K562 (cell line): ENCODE results near the gene BAIAP2. TPM values are rescaled to one million over a fixed set of nuclear protein-coding genes. Genes with fewer than 3 reads are reported as not detected.
A peak's percentile ranks its signal among the peaks of the same experiment; 100 is the strongest.

ENCODE experiments used
- DPF2 ChIP-seq: fragments of 450-650 bp; IDR thresholded peaks from 2 replicates; pipeline ENCODE4 v1.6.1; 2016
- FOSL1 ChIP-seq: fragments of 200-800 bp; sonication (Bioruptor generic); conservative IDR thresholded peaks from 2 replicates; pipeline ENCODE4 v1.6.1; 2016; ENCODE audit warnings: missing genetic modification characterization, missing compliant biosample characterization
- GATA2 ChIP-seq: sonication (generic); formaldehyde crosslinking; IDR thresholded peaks from 2 replicates; pipeline ENCODE4 v1.4.0; 2020; ENCODE audit warnings: mild to moderate bottlenecking, missing genetic modification reagents
- GTF2B ChIP-seq: IDR thresholded peaks from 2 replicates; pipeline ENCODE4 v1.6.1; 2011; ENCODE audit not compliant: insufficient read length; ENCODE audit errors: extremely low read depth
- HEY1 ChIP-seq: fragments of 250-450 bp; sonication (Bioruptor Pico); IDR thresholded peaks from 2 replicates; pipeline ENCODE4 v1.5.0; 2020; ENCODE audit warnings: mild to moderate bottlenecking, moderate library complexity, borderline replicate concordance
- MLX ChIP-seq, 2 experiments: fragments of 450-650 bp in 1 of 2; sonication (generic) in 1 of 2; formaldehyde crosslinking; conservative IDR thresholded peaks; 2 replicates each; pipeline versions ENCODE4 v1.4.0 to v1.8.1; 2020 to 2022; ENCODE audit warnings: mild to moderate bottlenecking in 1 of 2, missing genetic modification reagents in 1 of 2
- PYGO2 ChIP-seq: fragments of 450-650 bp; IDR thresholded peaks from 2 replicates; pipeline ENCODE4 v1.6.1; 2016; ENCODE audit warnings: mild to moderate bottlenecking, missing genetic modification characterization, moderate library complexity, missing compliant biosample characterization
- TCFL5 ChIP-seq: fragments of 250-450 bp; sonication (Bioruptor Pico); conservative IDR thresholded peaks from 2 replicates; pipeline ENCODE4 v1.6.1; 2021; ENCODE audit warnings: mild to moderate bottlenecking, moderate library complexity, matching md5 sums
- TFE3 ChIP-seq: fragments of 450-650 bp; formaldehyde crosslinking; IDR thresholded peaks from 2 replicates; pipeline ENCODE4 v1.4.0; 2020; ENCODE audit warnings: mild to moderate bottlenecking, mixed read lengths
- TSC22D4 ChIP-seq: fragments of 450-650 bp; IDR thresholded peaks from 2 replicates; pipeline ENCODE4 v1.6.1; 2016; ENCODE audit warnings: missing genetic modification characterization, missing biosample characterization, control low read depth
- ZBTB12 ChIP-seq: fragments of 250-450 bp; sonication (Bioruptor Pico); IDR thresholded peaks from 2 replicates; pipeline ENCODE4 v1.4.0; 2020
- ZNF224 ChIP-seq: sonication (generic); formaldehyde crosslinking; IDR thresholded peaks from 2 replicates; pipeline ENCODE4 v1.8.0; 2022; ENCODE audit warnings: mild to moderate bottlenecking, missing genetic modification reagents
- ZNF277 ChIP-seq: fragments of 250-450 bp; sonication (Bioruptor Pico); IDR thresholded peaks from 2 replicates; pipeline ENCODE4 v1.8.0; 2022; ENCODE audit warnings: inconsistent platforms, mild to moderate bottlenecking, moderate library complexity, borderline replicate concordance
- ZNF449 ChIP-seq: fragments of 250-450 bp; sonication (Bioruptor Pico); IDR thresholded peaks from 2 replicates; pipeline ENCODE4 v1.8.0; 2022; ENCODE audit warnings: moderate library complexity, mild to moderate bottlenecking, inconsistent platforms
- ZNF609 ChIP-seq: sonication (generic); formaldehyde crosslinking; IDR thresholded peaks from 2 replicates; pipeline ENCODE4 v1.8.1; 2023; ENCODE audit warnings: missing genetic modification reagents, mild to moderate bottlenecking, borderline replicate concordance
- polyA plus RNA-seq, 8 experiments: library from polyadenylated mRNA; depleted of rRNA in 4 of 8; stranded (reverse) in 5 of 8; unstranded in 3 of 8; fragments of >200 nt; fragmentation: Nextera tagmentation in 2 of 8; fragmentation: Illumina TruSeq in 1 of 8; extraction: Ambion mirVana in 2 of 8; extraction: Trizol in 1 of 8; gene quantifications; 2 replicates each; pipeline versions ENCODE4 v1.2.1 to v1.2.3, GENCODE V29; 2011 to 2014; ENCODE audit warnings: inconsistent platforms in 1 of 8, missing spikeins in 1 of 8
- total RNA-seq, 7 experiments: library from RNA; depleted of rRNA in 6 of 7; stranded (reverse); fragments of >200 nt in 6 of 7; fragmentation: Illumina TruSeq in 2 of 7; extraction: Trizol in 2 of 7; gene quantifications; 2 replicates each; pipeline versions ENCODE4 v1.2.1 to v1.2.3, GENCODE V29; 2011 to 2021; ENCODE audit warnings: low replicate concordance in 1 of 7

Gene BAIAP2
- total and polyA plus RNA-seq, 9 of the 15 experiments (the other 6 are each of a cell fraction or from before 2014, with no cell fraction given), result 2.3 to 51.6 (median 18.4) TPM

GRCh38 chr17:81153340-81153803, 118.4 kb downstream of the BAIAP2 start (continued):
- no peak for TF ChIP-seq TFE3 (CRISPR knock-in tag)
- TF ChIP-seq DPF2, result peak; percentile 71
- no peak for TF ChIP-seq ZBTB12 (CRISPR knock-in tag)
- TF ChIP-seq FOSL1, result peak; percentile 80
- no peak for TF ChIP-seq ZNF449 (CRISPR knock-in tag)
- TF ChIP-seq ZNF277 (CRISPR knock-in tag), result no peak
- TF ChIP-seq GTF2B, result no peak
- TF ChIP-seq ZNF609 (CRISPR knock-in tag), result no peak
- no peak for TF ChIP-seq TSC22D4 (tag)
- TF ChIP-seq ZNF224 (CRISPR knock-in tag), result no peak
- TF ChIP-seq HEY1 (CRISPR knock-in tag), result no peak
- no peak for TF ChIP-seq GATA2 (CRISPR knock-in tag)
- no peak for TF ChIP-seq PYGO2 (tag)
- no peak for TF ChIP-seq TCFL5
- no peak for TF ChIP-seq MLX (CRISPR knock-in tag; conservative IDR thresholded peaks at IDR 0.05)
